Stimulated activated CD8-positive, alpha-beta memory T cell treated with anti-CD3 and anti-CD28 coated beads, Interleukin-2, amount 100 ng/mL, for 1 hour (primary cell): ENCODE measurements around the gene PPRC1.

Experiments used
- DNase-seq, 2 donors: peaks; one replicate each; pipeline ENCODE4 v3.0.0-alpha.2; 2020; ENCODE audit warnings: low read depth in 2 of 2

PPRC1 gene

DNA sequence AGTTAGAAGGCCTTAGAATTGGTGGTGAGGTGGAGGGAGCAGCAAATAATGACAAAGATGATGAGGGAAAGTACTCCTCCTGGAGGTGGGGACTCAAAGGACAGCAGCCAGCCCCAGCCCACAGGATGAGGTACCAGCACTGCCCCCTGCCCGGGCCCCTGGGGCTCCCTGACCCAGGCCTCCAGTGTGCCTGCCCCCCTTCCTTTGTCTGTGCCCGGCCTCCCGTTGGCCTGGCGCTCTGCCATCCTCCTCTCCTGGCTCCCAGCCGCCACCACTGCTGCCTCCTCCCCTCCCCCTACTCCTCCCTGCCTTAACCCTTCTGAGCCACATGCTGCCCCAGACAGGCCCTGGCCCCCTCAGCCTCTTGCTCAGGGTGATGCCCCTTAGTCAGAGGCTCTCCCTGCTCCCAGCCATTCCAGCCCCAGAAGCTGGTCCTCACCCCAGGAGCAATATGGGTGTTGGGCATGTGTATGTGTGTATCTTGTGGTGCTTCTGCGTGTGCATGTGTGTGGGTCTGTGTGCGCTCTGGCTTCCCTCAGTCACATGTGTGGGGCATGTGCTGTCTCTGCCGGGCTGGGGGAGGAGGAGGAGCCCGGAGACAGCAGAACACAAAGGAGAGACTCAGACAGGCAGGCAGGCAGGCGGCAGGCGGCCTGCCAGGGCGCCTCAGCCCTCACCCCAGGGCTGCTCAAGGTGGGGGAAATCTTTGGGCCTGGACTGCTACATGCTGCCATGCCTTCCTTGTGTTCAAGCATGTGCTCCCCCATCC lies 15.3 kb upstream of the PPRC1 start:
- DNase-seq, result no peak

DNA sequence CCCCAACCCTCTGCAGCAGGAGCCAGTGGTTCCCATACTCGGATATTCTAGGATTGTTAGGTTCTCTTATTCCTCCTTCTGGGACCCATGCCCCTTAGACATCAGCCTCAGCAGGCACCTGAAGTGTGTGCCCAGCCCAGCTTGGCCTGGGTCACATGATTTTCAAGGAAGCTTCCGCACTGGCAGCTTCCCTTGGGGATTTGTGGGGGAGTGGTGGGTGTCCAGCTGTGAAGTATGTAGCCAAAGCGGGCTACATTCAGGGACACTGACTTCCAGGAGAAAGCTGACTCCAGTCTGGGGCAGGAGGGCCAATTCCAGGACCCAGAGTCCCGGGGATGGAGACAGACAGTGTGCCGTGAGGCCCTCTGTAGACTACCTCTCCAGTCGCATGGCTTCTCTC lies 14.0 kb upstream of the PPRC1 start:
- no peak for DNase-seq

DNA sequence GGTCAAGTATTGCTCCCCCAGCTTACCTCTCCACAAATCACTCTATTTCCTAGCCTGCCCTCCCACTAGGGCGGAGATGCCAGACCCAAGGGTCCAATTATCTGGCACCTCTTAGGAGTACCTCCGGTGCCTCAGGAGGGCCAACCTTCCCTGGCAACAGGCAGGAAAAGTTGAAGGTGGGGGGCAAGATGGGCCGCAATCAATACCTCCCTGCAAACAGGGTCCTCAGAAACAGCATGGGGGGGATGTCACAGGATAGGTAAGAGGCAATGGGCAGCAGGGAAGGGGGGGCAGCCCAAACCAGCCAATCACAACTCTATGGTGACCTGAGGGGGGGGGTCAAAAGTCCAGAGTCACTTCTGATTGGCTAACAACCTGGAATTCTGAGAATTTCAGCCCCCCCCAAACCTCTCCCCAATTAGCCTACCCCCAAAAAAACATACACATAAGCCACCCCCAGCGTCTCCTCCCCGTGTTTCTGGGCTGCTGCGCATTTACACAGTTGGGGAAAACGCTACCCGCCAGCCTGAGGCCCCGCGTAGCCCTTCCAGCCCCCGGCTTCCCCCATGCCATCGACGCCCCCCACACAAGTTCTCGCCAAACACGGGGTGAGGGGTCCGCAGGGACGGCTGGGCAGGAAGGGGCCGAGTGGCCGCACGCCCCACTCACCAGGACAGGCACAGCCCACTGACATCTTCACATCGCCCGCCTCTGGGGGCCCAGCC lies 13.3 kb upstream of the PPRC1 start:
- DNase-seq, result no peak

DNA sequence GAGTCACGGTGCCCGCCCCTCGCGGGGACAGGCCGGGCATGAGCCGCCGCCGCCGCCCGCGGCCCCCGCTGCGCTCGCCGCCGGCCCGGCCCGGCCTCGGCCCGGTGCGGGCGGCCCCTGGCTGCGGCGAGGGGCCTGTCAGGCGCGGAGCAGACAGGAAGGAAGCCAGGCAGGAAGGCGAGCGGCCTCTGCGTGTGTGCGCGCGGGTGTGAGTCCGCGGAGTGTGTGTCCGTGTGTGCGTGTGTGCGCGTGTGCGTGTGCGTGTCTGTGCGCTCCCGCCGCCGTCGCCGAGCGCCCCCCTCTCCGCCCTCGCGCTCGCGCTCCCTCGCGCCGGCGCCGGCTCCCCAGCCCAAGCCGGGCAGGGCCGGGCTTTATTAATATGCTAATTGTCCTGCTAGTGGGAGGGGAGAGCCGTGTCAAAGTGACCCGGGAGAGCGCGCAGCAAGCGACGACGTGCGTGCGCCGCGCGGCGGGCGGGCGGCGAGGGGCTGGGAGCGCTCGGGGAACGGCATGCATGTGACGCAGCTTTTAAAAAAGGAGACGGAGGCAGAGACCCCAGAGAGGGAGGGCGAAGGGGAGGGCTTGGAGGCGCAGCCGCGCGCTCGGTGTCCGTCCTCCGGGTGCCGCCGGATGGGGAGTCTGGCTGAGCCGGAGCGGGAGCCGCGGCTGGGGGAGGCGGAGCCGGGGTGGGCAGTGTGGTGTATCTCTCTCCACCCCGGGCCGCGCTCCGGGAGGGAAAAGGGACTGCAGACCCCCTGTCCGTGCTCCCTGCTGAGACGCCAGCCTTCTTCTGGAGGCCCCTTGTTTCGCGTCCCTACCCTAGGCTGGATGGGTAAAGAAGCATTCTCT lies 12.5 kb upstream of the PPRC1 start, which contains the start of gene LDB1:
Gene LDB1 (minus strand): TSS at position 227 of the 849 bp plus-strand sequence. CDS start 258 bp downstream, outside the sequence.
- DNase-seq, result no peak

DNA sequence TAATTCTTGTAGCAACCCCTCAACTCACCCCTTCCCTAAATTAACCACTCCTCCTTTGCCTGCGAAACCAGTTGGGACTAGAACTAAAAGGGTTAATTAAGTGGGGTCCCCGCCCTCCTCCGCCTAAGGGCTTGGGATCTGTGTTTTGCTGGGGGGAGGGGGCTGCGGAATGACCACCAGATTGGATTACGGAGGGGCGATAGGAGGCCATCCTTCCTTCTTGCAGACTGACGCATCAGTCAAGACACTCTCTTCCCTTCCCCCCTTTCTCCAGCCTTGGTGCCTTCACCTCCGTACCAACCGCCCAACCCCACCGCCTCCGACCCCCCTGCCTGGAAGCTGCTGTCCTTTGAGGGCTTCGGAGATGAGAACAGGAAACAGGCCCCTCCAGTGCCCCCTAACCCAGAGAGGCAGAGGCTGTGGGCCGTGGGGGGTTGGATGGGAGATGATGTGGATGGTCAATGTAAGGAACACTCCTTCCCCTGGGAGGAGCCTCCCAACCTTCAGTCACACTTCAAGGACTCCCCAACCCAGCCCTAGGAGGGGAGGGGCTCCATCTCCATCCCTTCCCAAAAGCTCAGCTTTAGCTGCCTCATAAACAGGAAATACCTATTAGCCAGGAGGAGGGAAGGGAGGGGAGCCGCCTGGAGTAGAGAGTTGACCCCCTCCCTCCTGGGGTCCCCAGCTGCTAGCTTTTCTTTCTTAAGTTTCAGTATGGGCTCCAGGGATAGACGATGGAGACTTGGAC lies 11.7 kb upstream of the PPRC1 start:
- DNase-seq, result no peak

DNA sequence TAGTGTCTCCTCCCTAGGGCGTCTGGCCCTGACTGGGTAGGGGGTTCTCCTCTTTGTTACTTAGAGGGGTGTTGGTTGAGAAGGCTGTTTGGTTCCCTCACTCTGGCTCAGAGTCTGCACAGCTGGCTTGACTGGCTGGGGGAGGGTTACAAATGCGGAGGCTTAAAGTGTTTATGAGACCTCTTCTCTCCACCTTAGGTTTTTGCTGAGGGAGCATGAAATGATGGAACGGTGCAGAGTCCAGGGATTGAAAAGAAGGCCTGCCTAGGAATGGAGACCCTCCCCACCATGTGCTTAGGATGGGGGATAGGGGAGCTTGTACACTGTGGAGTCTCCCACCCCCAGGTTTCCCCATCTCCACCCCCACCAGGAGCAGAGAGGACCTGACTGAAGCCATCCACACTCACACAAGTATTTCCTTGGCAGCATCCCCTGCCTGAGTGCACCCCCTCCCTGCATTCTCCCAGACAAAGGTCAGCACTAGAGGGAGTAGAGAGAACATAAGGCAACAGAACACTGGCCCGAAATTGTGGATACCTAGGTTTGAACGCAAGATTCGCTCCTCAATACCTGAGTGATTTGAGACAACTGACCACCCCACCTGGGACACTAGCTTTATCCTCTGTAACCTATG lies 11.0 kb upstream of the PPRC1 start:
- DNase-seq, result no peak

DNA sequence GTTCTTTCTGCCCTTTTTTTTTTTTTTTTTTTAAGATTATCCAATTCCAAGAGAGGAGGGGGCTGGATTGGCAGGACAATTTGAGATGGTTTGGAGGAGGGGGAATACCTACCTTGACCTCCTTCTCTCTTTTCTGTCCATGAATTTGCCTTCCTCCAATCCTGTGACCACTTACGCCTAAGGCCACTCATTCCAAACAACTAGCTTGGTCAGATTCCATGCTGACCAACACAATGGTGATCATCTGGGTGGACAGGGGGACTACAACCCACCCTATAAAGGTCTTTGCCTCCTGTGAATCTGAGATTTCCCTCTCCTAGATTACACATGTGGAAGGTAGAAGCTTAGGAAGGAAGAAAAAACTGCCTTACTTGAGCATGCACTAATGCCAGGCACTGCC lies 10.4 kb upstream of the PPRC1 start:
- DNase-seq, result no peak

DNA sequence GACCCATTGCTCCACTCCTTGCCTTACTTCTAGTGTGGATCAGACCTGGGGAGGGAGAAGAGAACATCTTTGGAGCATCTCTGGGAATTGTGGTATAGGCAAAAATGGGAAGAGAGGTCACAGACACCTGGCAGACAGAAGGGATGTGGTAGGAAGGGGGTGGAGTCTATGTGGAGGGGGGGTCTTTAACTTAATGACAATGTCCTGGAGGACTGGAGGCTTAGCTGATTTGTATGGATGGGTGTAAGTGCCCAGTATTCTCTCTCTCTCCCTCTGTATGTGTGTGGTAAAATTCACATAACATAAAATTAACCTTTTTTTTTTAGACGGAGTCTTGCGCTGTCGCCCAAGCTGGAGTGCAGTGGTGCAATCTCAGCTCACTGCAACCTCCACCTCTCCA lies 9.6 kb upstream of the PPRC1 start:
- no peak for DNase-seq

DNA sequence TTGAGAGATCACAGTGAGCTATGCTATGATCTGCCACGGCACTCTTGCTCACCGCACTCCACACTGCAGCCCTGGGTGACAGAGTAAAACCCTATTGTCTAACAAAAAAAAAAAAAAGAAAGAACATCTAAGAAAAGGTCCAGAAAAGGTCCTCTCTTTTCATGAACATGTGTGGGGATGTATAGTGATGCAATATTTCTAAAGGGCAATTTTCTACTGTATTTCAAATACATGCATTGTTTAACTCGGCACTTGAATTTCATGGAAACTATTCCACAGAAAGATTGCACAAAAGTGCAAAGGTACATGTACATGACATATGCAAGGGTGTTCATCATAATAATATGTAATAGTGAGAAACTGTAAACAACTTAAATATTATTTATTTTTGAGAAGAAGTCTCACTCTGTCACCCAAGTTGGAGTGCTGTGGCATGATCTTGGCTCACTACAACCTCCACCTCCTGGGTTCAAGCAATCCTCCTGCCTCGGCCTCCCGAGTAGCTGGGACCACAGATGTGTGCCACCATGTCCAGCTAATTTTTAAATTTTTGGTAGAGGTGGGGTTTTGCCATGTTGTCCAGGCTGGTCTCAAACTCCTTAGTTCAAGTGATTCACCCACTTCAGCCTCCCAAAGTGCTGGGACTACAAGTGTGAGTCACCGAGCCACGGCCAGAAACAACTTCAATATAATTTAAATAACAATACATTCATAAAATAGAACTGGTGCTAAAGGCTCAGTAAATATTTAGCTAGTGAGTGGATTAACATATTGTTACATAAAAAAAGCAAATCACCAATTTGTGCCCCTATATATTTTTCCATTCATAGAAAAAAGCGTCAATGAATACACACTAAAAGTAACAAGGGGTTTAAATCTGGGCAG lies 1.3 kb upstream of the PPRC1 start:
- DNase-seq, result no peak

DNA sequence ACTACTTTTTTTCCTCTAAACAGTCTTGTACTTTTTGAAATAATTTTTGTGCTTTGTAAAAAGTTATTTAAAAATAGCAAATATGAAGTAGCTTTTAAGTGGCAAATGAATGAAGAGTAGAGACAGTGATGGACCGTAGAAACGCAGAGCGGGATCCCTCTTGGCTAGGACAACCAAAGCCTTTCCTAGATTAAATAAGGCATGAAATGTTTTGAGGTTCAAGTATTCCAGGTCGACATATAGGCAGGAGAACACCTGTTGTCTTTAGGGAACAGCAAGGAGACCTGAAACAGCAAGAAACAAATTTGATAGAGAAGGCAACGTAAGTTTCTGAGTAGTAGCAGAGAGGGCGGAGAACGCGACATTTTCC lies 662 bp upstream of the PPRC1 start:
- no peak for DNase-seq

DNA sequence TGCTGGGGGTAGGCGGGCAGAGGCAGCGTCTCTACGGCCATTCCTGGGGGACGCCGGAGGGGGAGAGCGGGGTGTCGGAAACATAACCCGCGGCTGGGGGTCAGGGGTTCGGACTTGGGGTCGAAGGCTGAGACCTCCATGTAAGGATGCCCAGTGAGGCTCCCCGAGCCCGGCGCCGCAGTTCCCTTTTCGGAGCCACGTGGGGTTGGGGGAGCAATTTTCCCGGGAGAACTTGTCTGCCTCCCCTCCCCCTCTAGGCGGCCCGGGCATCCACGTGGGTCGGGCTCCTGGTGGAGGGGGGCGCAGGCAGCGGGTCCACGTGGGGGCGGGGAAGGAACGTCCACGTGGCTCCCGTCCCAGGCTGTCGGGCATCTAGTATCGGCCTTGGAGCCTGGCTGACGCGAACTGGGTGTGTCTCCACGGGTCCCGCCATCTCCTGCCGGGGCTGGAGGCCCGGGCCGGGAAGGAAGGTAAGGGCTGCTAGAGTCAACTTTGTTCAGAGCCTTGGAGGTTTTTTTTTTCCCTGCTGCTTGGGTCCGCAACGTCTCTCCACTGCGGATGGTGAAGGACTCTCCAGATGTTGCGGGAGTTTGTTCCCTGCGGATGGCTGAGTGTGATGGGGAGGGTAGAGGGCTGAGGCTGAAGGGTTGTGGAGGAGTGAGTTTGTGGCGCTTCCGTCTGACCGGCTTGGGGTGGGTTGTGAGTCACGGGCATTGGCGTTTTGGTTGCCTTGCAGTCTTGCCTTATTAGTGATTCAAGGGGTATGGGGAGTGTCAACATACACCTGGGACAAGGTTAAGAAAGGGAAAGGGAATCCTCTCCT lies 744 bp downstream of the PPRC1 start:
- DNase-seq, result no peak

DNA sequence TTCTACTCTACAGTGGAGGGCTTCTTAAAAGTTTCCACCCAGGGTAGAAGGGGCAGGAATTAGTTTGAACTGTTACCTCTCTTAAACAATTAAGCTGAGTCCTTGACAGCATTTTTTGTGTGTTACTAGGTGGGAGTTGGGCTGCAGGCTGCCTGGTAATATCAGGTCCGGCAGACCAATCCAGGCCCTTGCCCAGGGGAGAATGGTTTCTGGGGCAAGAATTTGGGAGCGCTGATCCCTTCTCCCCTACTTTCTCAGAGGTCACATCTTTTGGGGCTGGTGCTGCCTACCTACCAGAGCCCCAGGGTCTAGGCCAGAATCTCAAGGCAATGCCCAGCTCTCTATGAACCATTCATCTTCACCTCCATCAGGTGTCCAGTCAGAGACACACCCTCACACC lies 1.6 kb downstream of the PPRC1 start:
- no peak for DNase-seq

DNA sequence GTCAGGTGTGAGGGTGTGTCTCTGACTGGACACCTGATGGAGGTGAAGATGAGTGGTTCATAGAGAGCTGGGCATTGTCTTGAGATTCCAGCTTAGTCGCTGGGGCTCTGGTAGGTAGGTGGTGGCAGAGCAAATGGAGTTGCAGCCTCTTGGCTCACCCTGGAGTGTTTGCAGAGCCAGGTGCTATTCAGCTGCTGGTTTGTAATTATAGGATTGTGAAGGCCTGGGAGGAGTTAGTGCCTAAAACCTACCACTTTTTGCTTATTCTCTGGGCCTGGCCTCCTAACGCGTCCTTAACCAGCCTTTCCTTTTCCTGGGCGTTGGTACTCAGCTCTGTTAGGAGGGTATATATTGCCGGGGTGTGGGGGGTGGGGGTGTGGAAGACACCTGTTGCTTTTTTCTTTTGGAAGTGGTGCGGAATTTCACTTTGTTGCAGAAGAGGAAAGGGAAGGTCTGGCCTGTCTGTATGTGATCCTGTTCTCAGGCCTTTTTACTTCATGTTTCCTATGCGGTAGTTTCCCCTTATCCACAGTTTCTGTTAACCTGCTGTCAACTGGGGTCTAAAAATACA lies 3.2 kb downstream of the PPRC1 start:
- DNase-seq, result no peak

DNA sequence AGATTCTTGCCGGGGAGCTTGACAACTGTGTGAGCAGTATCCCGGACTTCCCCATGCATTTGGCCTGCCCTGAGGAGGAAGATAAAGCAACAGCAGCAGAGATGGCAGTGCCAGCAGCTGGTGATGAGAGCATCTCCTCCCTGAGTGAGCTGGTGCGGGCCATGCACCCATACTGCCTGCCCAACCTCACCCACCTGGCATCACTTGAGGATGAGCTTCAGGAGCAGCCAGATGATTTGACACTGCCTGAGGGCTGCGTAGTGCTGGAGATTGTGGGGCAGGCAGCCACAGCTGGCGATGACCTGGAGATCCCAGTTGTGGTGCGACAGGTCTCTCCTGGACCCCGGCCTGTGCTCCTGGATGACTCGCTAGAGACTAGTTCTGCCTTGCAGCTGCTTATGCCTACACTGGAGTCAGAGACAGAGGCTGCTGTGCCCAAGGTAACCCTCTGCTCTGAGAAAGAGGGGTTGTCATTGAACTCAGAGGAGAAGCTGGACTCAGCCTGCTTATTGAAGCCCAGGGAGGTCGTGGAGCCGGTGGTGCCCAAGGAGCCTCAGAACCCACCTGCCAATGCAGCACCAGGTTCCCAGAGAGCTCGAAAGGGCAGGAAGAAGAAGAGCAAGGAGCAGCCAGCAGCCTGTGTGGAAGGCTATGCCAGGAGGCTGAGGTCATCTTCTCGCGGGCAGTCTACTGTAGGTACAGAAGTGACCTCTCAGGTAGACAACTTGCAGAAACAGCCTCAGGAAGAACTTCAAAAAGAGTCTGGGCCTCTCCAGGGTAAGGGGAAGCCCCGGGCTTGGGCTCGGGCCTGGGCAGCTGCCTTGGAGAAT lies 6.7 kb downstream of the PPRC1 start:
- DNase-seq, result no peak

DNA sequence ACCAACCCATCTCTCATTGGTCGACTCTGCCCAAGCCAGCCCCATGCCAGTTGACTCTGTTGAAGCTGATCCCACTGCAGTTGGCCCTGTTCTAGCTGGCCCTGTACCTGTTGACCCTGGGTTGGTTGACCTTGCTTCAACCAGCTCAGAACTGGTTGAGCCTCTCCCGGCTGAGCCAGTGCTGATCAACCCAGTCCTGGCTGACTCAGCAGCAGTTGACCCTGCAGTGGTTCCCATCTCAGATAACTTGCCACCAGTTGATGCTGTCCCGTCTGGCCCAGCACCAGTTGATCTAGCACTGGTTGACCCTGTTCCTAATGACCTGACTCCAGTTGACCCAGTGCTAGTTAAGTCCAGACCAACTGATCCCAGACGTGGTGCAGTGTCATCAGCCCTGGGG lies 7.4 kb downstream of the PPRC1 start:
- DNase-seq, result no peak

DNA sequence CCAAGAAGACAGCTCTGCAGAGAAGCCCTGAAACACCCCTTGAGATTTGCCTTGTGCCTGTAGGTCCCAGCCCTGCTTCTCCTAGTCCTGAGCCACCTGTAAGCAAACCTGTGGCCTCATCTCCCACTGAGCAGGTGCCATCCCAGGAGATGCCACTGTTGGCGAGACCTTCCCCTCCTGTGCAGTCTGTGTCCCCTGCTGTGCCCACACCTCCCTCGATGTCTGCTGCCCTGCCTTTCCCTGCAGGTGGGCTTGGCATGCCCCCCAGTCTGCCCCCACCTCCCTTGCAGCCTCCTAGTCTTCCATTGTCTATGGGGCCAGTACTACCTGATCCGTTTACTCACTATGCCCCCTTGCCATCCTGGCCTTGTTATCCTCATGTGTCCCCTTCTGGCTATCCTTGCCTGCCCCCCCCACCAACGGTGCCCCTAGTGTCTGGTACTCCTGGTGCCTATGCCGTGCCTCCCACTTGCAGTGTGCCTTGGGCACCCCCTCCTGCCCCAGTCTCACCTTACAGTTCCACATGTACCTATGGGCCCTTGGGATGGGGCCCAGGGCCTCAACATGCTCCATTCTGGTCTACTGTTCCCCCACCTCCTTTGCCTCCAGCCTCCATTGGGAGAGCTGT lies 8.2 kb downstream of the PPRC1 start:
- no peak for DNase-seq

DNA sequence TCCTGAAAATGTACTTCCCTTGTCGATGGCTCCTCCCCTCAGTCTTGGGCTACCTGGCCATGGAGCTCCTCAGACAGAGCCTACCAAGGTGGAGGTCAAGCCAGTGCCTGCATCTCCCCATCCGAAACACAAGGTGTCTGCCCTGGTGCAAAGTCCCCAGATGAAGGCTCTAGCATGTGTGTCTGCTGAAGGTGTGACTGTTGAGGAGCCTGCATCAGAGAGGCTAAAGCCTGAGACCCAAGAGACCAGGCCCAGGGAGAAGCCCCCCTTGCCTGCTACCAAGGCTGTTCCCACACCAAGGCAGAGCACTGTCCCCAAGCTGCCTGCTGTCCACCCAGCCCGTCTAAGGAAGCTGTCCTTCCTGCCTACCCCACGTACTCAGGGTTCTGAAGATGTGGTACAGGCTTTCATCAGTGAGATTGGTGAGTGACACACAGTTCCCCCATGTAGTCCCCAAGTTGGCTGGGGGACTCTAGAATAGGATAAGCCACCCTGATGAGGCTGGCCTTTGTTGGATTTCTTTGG lies 8.8 kb downstream of the PPRC1 start:
- no peak for DNase-seq
